GM18870 (cell line): ENCODE measurements around the gene RGS6.

Experiments
- ATAC-seq: cut with Tn5 transposase; IDR thresholded peaks from one replicate; pipeline ENCODE4 v1.9.1; 2021; ENCODE audit warnings: moderate library complexity; ENCODE audit not compliant: unreplicated experiment

RGS6 gene

DNA sequence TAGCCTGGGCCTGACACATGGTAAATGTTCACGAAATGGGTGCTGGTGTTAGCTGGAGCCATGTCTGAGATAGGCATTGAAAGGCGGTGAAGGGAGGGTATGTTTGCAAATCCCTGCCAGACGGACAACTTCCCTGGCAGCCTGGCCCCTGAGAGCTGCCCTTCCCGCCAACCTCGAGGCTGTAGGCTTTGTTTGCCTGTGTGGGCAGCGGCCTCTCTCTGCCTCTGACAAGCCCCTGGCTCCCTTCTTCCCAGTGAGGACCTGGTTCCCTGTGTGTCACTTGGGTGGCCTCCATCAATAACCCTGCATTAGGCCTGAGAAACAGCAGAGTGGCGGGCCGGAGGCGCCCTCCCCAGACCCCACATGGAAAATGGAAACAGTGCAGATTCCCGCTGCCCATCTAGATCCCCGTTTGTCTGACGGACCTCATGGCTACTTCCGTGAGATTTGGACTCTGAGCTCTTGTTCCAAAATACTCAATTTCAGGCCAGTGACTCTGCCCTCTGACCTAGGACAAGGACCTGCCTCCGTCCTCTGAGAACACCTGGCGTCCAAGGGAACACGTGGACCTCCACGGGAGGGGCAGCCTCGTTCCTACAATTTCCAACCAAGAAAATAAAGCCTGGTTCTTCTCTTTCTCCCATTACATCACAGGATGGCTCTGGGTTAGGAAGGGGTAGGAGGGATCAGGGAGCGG, 636.2 kb downstream of the RGS6 start:
- ATAC-seq: no peak

- ATAC-seq: no peak
These were observed 641.6 kb downstream of the RGS6 start for GRCh38 chr14:72573725-72574417.

DNA sequence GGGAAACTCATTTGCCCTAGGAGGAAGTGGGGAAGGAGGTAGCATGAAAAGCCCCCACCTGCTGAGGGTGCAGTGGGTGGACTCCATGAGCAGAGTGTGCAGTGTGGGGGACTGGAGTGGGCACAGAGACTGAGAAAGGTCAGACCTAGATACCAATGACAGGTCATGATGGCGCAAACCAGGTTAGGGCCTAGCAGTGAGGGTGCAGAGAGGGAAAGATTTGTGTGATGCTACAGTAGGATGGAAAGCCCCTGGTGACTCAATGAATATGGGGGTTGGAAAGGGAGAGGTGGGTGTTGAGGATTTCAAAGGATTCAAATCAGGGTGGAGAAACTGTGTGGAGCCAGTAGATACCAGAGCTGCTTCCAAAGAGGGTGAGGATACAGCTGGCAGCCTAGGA, 642.5 kb downstream of the RGS6 start:
- no peak for ATAC-seq

DNA sequence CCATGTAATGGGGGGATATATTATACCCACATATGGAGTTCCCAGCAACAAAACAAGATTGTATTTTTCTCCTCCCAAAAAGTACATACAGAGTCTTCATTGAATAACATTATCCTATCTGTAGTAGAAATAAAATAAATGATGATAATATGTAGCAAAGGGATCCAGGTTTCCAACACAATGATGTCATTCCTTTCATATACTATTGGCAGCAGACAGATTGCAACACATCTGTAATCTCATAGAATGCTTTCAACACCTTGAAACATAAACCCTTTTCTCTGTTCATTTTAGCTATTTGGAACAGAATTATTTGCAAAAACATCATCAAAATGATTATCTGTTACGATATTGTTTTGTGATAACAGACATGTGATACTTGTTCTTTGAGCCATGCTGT, 644.0 kb downstream of the RGS6 start:
- no peak for ATAC-seq

DNA sequence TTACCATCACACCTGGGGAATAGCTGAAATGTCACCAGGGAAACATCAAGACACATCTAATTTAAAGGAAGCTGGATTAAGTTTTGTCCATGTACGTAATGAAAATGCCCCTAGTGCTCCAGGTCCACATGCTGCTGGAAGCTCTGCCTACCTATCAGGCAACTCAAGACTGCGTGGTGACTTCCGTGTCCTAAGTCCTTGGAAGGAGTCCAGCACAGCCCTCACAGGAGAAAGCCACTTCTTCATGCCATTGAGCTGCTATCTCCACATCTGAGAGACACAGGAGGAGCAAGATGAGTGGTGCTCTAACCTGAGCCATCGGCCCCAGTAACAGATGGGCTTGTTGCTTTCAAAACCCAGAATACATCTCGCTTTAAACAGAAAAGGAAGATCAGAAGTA, 645.3 kb downstream of the RGS6 start:
- ATAC-seq: no peak

DNA sequence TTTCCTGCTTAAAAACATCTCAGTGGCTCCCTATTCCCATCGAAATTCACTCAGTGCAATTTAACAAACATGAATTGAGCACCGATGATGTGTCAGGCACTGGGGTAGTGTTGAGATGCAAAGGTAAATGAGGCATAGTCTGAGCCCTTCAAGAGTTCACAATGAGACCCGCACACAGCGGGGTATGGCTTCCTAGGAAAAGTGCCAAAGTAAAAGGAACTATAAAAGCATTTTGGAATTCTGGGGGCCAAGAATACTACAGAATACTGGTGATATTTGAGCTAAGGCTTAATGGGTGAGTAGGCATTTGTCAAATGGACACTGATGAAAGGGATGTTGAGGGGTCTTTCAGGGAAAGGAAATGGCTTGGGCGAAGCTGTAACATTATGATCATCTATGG, 646.3 kb downstream of the RGS6 start:
- ATAC-seq: no peak

DNA sequence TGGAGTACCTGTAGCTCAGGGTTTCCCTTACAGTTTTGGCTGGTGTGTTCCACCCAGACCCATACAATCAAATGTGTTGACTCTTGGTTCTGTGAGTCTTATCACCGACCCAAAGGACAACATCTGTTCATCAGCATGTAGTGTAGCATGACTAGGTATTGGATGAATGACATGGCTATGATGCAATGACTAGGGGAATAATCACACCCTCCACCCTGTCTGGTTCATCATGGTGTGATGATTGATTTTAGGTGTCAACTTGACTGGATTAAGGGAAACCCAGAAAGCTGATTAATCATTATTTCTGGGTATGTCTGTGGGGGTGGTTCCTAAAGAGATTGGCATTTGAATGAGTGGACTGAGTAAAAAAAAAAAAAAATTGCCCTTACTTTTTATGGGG, 650.4 kb downstream of the RGS6 start:
- ATAC-seq: no peak

GRCh38 chr14:72583316-72584272, 651.4 kb downstream of the RGS6 start:
- no peak for ATAC-seq

DNA sequence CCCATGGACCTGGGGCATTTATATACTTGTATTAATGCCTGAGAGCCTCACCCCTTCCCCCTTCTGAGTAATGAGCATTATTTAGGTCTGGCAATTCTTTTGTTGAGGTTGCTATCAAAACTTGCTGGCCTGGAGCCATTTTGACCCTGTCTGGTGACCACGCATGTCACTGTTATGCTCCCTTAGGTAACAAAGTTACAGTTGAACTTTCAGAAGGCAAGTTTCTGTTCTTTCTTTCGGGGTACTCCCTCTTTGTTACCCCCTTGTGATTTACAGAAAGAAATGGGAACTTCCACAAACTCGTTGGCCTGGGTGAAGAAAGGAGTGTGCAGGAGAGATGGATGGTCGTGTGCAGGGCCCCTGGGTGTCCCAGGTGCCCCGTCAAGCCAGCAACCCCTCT, 656.3 kb downstream of the RGS6 start:
- no peak for ATAC-seq

GRCh38 chr14:72589652-72590051, 657.4 kb downstream of the RGS6 start:
- no peak for ATAC-seq

- ATAC-seq: no peak
These were observed 658.3 kb downstream of the RGS6 start for GRCh38 chr14:72590577-72590976.

GRCh38 chr14:72591391-72591790, 659.2 kb downstream of the RGS6 start:
- ATAC-seq: no peak

DNA sequence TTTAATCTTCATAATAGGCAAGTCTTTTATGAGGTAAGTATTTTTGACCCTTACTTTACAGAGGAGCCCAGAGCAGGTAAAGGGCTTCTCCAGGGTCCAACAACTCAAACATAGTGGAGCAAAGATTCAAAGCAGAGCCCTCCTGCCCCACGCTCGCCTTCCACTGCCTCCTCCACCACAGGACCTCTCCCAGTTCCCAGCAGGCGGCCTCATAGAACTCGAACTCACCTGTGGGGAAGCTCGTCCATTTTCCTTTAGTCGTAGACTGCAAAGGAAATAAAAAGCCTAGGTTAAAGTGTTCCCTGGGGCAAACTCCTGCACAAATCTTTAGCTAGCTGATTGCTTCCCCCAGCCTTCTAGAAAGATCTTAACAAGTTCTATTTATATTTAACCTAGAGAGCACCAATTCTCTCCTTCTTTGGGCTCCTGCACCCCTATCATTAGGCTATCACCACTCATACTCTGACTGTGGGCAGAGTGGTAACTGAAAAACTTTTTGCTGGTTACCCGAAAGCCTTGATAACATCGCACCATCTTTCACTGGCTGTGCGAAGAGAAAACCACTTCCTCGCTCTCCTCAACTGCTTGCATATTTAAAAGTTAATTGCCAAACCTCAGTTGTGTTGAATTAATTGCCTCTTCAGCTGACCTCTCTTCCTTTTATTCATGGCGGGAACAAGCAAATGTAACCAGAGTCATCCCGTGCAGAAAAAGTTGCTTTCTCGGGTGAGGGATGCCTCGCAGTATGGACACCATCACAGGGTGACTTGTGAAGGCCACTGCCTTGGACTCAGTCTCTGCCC, 662.1 kb downstream of the RGS6 start:
- peak; percentile 63 for ATAC-seq

- ATAC-seq: no peak
These were observed 663.1 kb downstream of the RGS6 start for GRCh38 chr14:72595152-72595862.

GRCh38 chr14:72597252-72598233, 665.3 kb downstream of the RGS6 start:
- ATAC-seq: no peak

- ATAC-seq: no peak
These were observed 666.1 kb downstream of the RGS6 start for GRCh38 chr14:72598306-72598705.

- ATAC-seq: no peak
These were observed 667.6 kb downstream of the RGS6 start for GRCh38 chr14:72599579-72600470.
